ENCODE results near the gene PACRG.

Gene PACRG

DNA sequence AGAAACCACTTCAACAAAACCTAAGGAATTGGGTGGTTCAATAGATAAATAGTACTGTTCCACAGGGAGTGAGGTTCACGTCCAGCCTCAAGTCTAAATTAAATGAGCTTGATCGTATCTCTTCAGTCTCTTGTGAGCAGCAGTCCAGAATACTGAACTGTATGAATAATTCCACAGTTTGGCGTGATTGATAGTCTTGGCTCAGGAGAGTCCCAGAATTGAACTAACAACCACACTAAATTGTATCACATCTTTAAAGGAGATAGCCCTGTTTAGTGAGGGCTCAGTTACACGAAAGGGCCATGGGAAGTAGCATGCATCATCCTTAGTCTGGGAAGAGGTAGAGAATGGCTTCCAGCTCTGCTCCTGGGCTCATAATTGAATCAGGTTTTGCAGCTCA is 224.6 kb downstream of the PACRG start:
- TF ChIP-seq ZFP3 (CRISPR knock-in tag; IDR thresholded peaks at IDR 0.05) (peak; percentile 64; the same call in 1 of the 2 replicates), ISL1 (CRISPR knock-in tag; IDR thresholded peaks at IDR 0.05) (peak; percentile 84), TCF4 (CRISPR knock-in tag; IDR thresholded peaks at IDR 0.05; ENCODE audit: borderline replicate concordance) (0 out of 2 replicates have a peak, but pooled peaks have one; percentile 28)
- TF ChIP-seq, protein P1, sequence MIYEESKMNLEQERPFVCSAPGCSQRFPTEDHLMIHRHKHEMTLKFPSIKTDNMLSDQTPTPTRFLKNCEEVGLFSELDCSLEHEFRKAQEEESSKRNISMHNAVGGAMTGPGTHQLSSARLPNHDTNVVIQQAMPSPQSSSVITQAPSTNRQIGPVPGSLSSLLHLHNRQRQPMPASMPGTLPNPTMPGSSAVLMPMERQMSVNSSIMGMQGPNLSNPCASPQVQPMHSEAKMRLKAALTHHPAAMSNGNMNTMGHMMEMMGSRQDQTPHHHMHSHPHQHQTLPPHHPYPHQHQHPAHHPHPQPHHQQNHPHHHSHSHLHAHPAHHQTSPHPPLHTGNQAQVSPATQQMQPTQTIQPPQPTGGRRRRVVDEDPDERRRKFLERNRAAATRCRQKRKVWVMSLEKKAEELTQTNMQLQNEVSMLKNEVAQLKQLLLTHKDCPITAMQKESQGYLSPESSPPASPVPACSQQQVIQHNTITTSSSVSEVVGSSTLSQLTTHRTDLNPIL (CRISPR knock-in tag; IDR thresholded peaks at IDR 0.05; ENCODE audit: low read depth) = no peak
- TF ChIP-seq, protein P2, sequence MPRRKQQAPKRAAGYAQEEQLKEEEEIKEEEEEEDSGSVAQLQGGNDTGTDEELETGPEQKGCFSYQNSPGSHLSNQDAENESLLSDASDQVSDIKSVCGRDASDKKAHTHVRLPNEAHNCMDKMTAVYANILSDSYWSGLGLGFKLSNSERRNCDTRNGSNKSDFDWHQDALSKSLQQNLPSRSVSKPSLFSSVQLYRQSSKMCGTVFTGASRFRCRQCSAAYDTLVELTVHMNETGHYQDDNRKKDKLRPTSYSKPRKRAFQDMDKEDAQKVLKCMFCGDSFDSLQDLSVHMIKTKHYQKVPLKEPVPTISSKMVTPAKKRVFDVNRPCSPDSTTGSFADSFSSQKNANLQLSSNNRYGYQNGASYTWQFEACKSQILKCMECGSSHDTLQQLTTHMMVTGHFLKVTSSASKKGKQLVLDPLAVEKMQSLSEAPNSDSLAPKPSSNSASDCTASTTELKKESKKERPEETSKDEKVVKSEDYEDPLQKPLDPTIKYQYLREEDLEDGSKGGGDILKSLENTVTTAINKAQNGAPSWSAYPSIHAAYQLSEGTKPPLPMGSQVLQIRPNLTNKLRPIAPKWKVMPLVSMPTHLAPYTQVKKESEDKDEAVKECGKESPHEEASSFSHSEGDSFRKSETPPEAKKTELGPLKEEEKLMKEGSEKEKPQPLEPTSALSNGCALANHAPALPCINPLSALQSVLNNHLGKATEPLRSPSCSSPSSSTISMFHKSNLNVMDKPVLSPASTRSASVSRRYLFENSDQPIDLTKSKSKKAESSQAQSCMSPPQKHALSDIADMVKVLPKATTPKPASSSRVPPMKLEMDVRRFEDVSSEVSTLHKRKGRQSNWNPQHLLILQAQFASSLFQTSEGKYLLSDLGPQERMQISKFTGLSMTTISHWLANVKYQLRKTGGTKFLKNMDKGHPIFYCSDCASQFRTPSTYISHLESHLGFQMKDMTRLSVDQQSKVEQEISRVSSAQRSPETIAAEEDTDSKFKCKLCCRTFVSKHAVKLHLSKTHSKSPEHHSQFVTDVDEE (CRISPR knock-in tag; IDR thresholded peaks at IDR 0.05) = 0 out of 2 replicates have a peak, but pooled peaks have one; percentile 37

DNA sequence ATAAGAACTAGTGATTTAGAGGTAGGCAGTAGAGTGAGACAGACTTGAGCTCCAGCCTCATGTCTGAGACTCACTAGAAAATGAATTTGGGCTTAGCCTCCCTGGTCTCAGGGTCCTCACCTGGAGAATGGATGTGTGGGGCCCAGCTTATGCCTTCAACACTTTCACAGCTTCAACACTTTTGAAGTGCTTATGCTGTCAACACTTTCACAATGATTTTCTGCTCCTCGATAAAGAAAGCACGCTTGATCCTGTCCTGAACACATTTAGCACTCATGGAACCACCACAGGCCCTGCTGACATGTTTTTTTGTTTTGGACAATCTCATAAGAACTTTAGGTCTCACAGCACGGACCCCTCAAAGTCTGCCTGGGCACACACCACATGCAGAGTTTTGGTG is 229.3 kb downstream of the PACRG start:
- no peak for TF ChIP-seq ZC3H10 (CRISPR knock-in tag; IDR thresholded peaks at IDR 0.05)
- no peak for TF ChIP-seq PPARA (CRISPR knock-in tag; IDR thresholded peaks at IDR 0.05; ENCODE audit: borderline replicate concordance)
- TF ChIP-seq, protein P3, sequence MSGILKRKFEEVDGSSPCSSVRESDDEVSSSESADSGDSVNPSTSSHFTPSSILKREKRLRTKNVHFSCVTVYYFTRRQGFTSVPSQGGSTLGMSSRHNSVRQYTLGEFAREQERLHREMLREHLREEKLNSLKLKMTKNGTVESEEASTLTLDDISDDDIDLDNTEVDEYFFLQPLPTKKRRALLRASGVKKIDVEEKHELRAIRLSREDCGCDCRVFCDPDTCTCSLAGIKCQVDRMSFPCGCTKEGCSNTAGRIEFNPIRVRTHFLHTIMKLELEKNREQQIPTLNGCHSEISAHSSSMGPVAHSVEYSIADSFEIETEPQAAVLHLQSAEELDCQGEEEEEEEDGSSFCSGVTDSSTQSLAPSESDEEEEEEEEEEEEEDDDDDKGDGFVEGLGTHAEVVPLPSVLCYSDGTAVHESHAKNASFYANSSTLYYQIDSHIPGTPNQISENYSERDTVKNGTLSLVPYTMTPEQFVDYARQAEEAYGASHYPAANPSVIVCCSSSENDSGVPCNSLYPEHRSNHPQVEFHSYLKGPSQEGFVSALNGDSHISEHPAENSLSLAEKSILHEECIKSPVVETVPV (CRISPR knock-in tag; IDR thresholded peaks at IDR 0.05) = no peak
- TF ChIP-seq ZNF565 (CRISPR knock-in tag; conservative IDR thresholded peaks at IDR 0.05; ENCODE audit: low read depth) = no peak
- TF ChIP-seq, protein P4, sequence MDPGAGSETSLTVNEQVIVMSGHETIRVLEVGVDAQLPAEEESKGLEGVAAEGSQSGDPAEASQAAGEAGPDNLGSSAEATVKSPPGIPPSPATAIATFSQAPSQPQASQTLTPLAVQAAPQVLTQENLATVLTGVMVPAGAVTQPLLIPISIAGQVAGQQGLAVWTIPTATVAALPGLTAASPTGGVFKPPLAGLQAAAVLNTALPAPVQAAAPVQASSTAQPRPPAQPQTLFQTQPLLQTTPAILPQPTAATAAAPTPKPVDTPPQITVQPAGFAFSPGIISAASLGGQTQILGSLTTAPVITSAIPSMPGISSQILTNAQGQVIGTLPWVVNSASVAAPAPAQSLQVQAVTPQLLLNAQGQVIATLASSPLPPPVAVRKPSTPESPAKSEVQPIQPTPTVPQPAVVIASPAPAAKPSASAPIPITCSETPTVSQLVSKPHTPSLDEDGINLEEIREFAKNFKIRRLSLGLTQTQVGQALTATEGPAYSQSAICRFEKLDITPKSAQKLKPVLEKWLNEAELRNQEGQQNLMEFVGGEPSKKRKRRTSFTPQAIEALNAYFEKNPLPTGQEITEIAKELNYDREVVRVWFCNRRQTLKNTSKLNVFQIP (CRISPR knock-in tag; IDR thresholded peaks at IDR 0.05; ENCODE audit: borderline replicate concordance, low read depth) = no peak
- no peak for TF ChIP-seq ISL1 (CRISPR knock-in tag; IDR thresholded peaks at IDR 0.05)
- no peak for TF ChIP-seq ZFP3 (CRISPR knock-in tag; IDR thresholded peaks at IDR 0.05)
- no peak for TF ChIP-seq ZFP30 (CRISPR knock-in tag; IDR thresholded peaks at IDR 0.05)
- no peak for TF ChIP-seq ZNF8 (CRISPR knock-in tag; IDR thresholded peaks at IDR 0.05)
- no peak for TF ChIP-seq ZNF70 (CRISPR knock-in tag; IDR thresholded peaks at IDR 0.05)
- no peak for ATAC-seq

More for the DNA sequence above, 224.6 kb downstream of the PACRG start:
- peak; percentile 27; the same call in 2 of the 3 replicates for ATAC-seq

DNA sequence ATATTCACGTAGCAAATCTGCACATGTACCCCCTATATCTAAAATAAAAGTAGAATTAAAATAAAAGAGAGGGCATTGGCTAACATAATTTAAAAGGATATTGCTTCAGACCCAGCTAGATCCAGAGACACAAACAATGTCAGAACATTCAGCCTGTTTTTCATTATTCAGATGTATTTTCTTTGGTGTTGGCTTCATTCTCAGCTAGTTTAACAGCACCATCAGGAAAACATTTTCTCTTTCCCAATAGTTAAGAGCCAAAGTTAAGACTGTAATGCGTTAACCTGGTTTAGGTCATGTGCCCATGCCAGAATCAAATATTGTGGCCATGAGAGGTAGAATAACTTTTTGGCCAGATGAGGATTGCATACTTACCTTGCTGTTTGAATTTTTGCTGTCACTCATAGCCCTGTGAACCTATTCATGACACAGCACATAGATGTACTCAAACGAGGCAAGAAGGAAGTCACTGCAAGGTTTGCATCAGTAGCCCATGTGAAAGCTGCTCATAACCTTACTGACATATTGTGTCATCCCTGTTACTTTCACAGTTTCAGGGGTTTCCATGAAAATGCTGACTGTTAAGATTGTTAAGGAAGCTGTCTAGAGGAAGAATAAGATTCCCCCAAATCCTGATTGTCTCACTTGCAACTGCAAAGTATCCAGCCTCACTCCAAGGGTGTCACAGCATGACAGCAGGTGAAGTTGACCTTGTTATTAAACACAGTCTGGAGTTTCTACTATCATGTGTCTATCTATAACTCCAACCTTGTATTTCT is 233.1 kb downstream of the PACRG start:
- TF ChIP-seq, protein P4 (CRISPR knock-in tag; IDR thresholded peaks at IDR 0.05; ENCODE audit: borderline replicate concordance, low read depth) = no peak
- TF ChIP-seq OSR1 (CRISPR knock-in tag; IDR thresholded peaks at IDR 0.05) (no peak), RARB (CRISPR knock-in tag; IDR thresholded peaks at IDR 0.05) (no peak), ZNF70 (CRISPR knock-in tag; IDR thresholded peaks at IDR 0.05) (no peak), ZNF565 (CRISPR knock-in tag; conservative IDR thresholded peaks at IDR 0.05; ENCODE audit: low read depth) (no peak), TCF4 (CRISPR knock-in tag; IDR thresholded peaks at IDR 0.05; ENCODE audit: borderline replicate concordance) (no peak), ZFP3 (CRISPR knock-in tag; IDR thresholded peaks at IDR 0.05) (no peak), BACH2 (CRISPR knock-in tag; IDR thresholded peaks at IDR 0.05; ENCODE audit: borderline replicate concordance) (no peak), ZC3H10 (CRISPR knock-in tag; IDR thresholded peaks at IDR 0.05) (no peak), ESRRG (CRISPR knock-in tag; IDR thresholded peaks at IDR 0.05) (no peak), PPARA (CRISPR knock-in tag; IDR thresholded peaks at IDR 0.05; ENCODE audit: borderline replicate concordance) (no peak), ZNF8 (CRISPR knock-in tag; IDR thresholded peaks at IDR 0.05) (no peak)
- TF ChIP-seq, protein P1 (CRISPR knock-in tag; IDR thresholded peaks at IDR 0.05; ENCODE audit: low read depth) = no peak
- TF ChIP-seq, protein P5, sequence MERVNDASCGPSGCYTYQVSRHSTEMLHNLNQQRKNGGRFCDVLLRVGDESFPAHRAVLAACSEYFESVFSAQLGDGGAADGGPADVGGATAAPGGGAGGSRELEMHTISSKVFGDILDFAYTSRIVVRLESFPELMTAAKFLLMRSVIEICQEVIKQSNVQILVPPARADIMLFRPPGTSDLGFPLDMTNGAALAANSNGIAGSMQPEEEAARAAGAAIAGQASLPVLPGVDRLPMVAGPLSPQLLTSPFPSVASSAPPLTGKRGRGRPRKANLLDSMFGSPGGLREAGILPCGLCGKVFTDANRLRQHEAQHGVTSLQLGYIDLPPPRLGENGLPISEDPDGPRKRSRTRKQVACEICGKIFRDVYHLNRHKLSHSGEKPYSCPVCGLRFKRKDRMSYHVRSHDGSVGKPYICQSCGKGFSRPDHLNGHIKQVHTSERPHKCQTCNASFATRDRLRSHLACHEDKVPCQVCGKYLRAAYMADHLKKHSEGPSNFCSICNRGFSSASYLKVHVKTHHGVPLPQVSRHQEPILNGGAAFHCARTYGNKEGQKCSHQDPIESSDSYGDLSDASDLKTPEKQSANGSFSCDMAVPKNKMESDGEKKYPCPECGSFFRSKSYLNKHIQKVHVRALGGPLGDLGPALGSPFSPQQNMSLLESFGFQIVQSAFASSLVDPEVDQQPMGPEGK (CRISPR knock-in tag; IDR thresholded peaks at IDR 0.05; ENCODE audit: borderline replicate concordance) = no peak
- ATAC-seq = no peak
